COLO829 (cell line): ENCODE measurements around the gene RAET1E.
"Not testable (repeated sequence)": the region's sequence is repeated elsewhere in the genome, so short reads cannot be mapped to it uniquely, and the experiment has no call there.

Experiments used
- DNase-seq: peaks from one replicate; pipeline ENCODE4 v3.0.0; 2012; ENCODE audit warnings: low spot score

RAET1E gene

GRCh38 chr6:149889326-149889725, 8.6 kb downstream of the RAET1E start:
- DNase-seq, result no peak

- no peak for DNase-seq
Observed at GRCh38 chr6:149888659-149889058, 9.3 kb downstream of the RAET1E start.

GRCh38 chr6:149888093-149888492, 9.8 kb downstream of the RAET1E start:
- DNase-seq, result no peak

- no peak for DNase-seq
Observed at GRCh38 chr6:149887343-149887742, 10.6 kb downstream of the RAET1E start.

GRCh38 chr6:149885888-149886287, 12.0 kb downstream of the RAET1E start:
- no peak for DNase-seq

- DNase-seq, result no peak
Observed at GRCh38 chr6:149884617-149885016, 13.3 kb downstream of the RAET1E start.

- DNase-seq, result no peak
Observed at GRCh38 chr6:149884215-149884614, 13.7 kb downstream of the RAET1E start.

GRCh38 chr6:149881860-149882259, 16.1 kb downstream of the RAET1E start:
- DNase-seq, result no peak

- DNase-seq, result no peak
Observed at GRCh38 chr6:149881066-149881766, 16.7 kb downstream of the RAET1E start.

- DNase-seq, result no peak
Observed at GRCh38 chr6:149877659-149878058, 20.3 kb downstream of the RAET1E start.

GRCh38 chr6:149876241-149876933, 21.5 kb downstream of the RAET1E start:
- no peak for DNase-seq

- no peak for DNase-seq
Observed at GRCh38 chr6:149872233-149872632, 25.7 kb downstream of the RAET1E start.

GRCh38 chr6:149871182-149871581, 26.7 kb downstream of the RAET1E start:
- no peak for DNase-seq

GRCh38 chr6:149869275-149869892, 28.5 kb downstream of the RAET1E start:
- no peak for DNase-seq

GRCh38 chr6:149867876-149868640, 29.9 kb downstream of the RAET1E start:
- no peak for DNase-seq

GRCh38 chr6:149864578-149865535, 33.1 kb downstream of the RAET1E start:
- peak; percentile 67 for DNase-seq

- DNase-seq, result peak; percentile 84
Observed at GRCh38 chr6:149863698-149864577, 34.0 kb downstream of the RAET1E start, which contains the start of gene LRP11. Gene LRP11 (minus strand): TSS chr6:149864359. CDS start chr6:149864020, 339 bp downstream.

GRCh38 chr6:149862922-149863697, 34.8 kb downstream of the RAET1E start:
- peak; percentile 48 for DNase-seq

GRCh38 chr6:149862424-149862738, 35.5 kb downstream of the RAET1E start:
- DNase-seq, result not testable (repeated sequence)
